ENCODE results near the gene ZNF621. TPM values are rescaled to one million over a fixed set of nuclear protein-coding genes. Genes with fewer than 3 reads are reported as not detected.

The ZNF621 gene
- total and polyA plus RNA-seq, 2 of the 8 experiments (the other 6 are each of a cell fraction or from before 2014, with no cell fraction given): 10.9 to 15.4 TPM

DNA sequence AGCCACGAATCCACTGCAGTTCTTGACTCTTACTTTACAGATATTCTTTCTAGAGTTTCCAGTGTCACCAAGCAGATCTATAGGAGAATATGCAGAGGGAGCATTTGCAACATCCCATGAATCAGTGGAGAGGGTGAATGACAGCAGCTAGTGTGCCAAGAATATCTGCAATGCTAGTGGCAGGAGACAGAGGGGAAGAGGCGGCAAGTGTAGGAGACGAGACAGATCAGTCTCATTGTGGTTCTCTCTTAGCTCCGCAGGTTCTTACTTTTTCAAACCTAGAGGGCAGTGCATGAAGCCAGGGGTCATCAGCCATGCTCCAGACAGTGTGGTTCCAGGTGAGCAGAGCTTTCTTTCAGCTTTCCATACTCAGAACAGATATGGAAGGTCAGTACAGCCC is 47.1 kb upstream of the ZNF621 start:
- Histone ChIP-seq H3K9me3 (ENCODE audit: insufficient read depth in 2 of 2, low read depth in 1 of 2, low read length in 1 of 2) (no peaks in the 10 kb centered on the region), H3K9ac (replicated peaks in 1 of 4; ENCODE audit: extremely low read depth in 1 of 4, low read depth in 3 of 4, low read length in 3 of 4) (no peak overlapping the region), H3K56ac (replicated peaks; ENCODE audit: insufficient read length, low read depth, low read length) (no peak overlapping the region), H2BK12ac (ENCODE audit: low read depth, low read length) (no peak overlapping the region), H3K23me2 (ENCODE audit: low read depth, low read length) (no peaks in the 10 kb centered on the region), H3K4ac (replicated peaks; ENCODE audit: insufficient read length, low read depth, low read length) (no peak overlapping the region), H3K79me2 (ENCODE audit: control insufficient read depth in 1 of 2, insufficient read depth in 2 of 2, low read length in 2 of 2) (no peaks in the 10 kb centered on the region), H2BK15ac (ENCODE audit: low read length) (no peak overlapping the region), H3K4me3 (ENCODE audit: extremely low read depth in 1 of 4, insufficient read depth in 2 of 4, low read depth in 3 of 4, low read length in 4 of 4) (peak overlapping the region in 2 of 4 experiments; percentile 72 to 88; a peak in 6 of 8 replicates), H2BK5ac (ENCODE audit: low read depth, low read length) (no peak overlapping the region), H2AK5ac (ENCODE audit: low read depth, low read length) (no peak overlapping the region), H2BK120ac (replicated peaks; ENCODE audit: low read depth, low read length) (no peak overlapping the region), H4K5ac (ENCODE audit: insufficient read length, low read depth, low read length) (no peak overlapping the region), H2BK20ac (ENCODE audit: low read length) (no peak overlapping the region), H4K20me1 (replicated peaks in 1 of 2; ENCODE audit: control insufficient read depth in 1 of 2, insufficient read depth in 2 of 2, low read length in 2 of 2) (no peaks in the 10 kb centered on the region), H4K8ac (ENCODE audit: extremely low read depth, insufficient read depth, low read length) (no peak overlapping the region), H3K4me1 (replicated peaks in 1 of 4; ENCODE audit: control insufficient read depth in 3 of 4, insufficient read depth in 4 of 4, low read length in 3 of 4) (peaks cover 0 to 8% (median 3%) of the 10 kb centered on the region in 4 experiments; a peak in 2 of 7 replicates), H3K4me2 (ENCODE audit: insufficient read depth in 1 of 2, low read depth in 2 of 2, low read length in 2 of 2) (peak overlapping the region; percentile 63 to 82), H3K14ac (ENCODE audit: insufficient read length) (no peak overlapping the region), H3K79me1 (ENCODE audit: low read depth, low read length) (no peaks in the 10 kb centered on the region), H4K91ac (replicated peaks; ENCODE audit: insufficient read length, low read length) (no peak overlapping the region), H3K27me3 (replicated peaks in 1 of 4; ENCODE audit: control insufficient read depth in 3 of 4, extremely low read depth in 1 of 4, insufficient read depth in 3 of 4, low read length in 3 of 4) (no peaks in the 10 kb centered on the region), H3K23ac (ENCODE audit: insufficient read length) (no peak overlapping the region), H2AFZ (ENCODE audit: low read length) (peak overlapping the region; percentile 54; the same call in 1 of the 2 replicates), H3K36me3 (ENCODE audit: control insufficient read depth in 2 of 4, insufficient read depth in 4 of 4, low read length in 3 of 4) (peaks cover 0 to 4% (median 0%) of the 10 kb centered on the region in 4 experiments; a peak in 1 of 8 replicates), H3K27ac (ENCODE audit: low read depth, low read length) (no peak overlapping the region), H3K18ac (ENCODE audit: extremely low read depth, low read length) (no peak overlapping the region; the same call in 1 of the 2 replicates)
- no peak for DNase-seq (ENCODE audit: low read depth in 1 of 2, low spot score in 2 of 2)
- ChIA-PET CTCF (ENCODE audit: partially characterized antibody) (interaction anchor here (1.0 to 1.5 kb wide), 2 partner anchors 28 to 151 kb away, joined by 4 to 5 read pairs; partner anchors contain the start of gene ZNF620), POLR2A (ENCODE audit: partially characterized antibody) (interaction anchor here (1.3 to 4.2 kb wide), 8 partner anchors 9 to 47 kb away, joined by 5 to 42 read pairs (median 6); partner anchors contain the start of genes RPL14, ZNF620 and ZNF621)
- 69% methylated on average over 4 of the region's 4 CpGs; no CpG with 5 or more reads in 1 of the 2 experiments for WGBS, 2 experiments (ENCODE audit: extremely low coverage in 1 of 2, insufficient coverage in 1 of 2, insufficient read length in 1 of 2, insufficient replicate concordance in 2 of 2, low coverage in 1 of 2, low lambda C conversion rate in 2 of 2, missing lambda C conversion rate in 1 of 2)
- no peak for FAIRE-seq
- no peak for TF ChIP-seq RXRA (IDR thresholded peaks at IDR 0.05; ENCODE audit: insufficient read depth, low read depth, low read length)
- no peak for TF ChIP-seq MAFK (IDR thresholded peaks at IDR 0.05; ENCODE audit: low read depth, low read length)
- no peak for TF ChIP-seq CBX8 (IDR thresholded peaks at IDR 0.05; ENCODE audit: borderline replicate concordance, low read depth, low read length)
- TF ChIP-seq NRF1 (IDR thresholded peaks at IDR 0.05; ENCODE audit: low read depth, low read length): no peak
- TF ChIP-seq, protein P1, sequence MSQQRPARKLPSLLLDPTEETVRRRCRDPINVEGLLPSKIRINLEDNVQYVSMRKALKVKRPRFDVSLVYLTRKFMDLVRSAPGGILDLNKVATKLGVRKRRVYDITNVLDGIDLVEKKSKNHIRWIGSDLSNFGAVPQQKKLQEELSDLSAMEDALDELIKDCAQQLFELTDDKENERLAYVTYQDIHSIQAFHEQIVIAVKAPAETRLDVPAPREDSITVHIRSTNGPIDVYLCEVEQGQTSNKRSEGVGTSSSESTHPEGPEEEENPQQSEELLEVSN (IDR thresholded peaks at IDR 0.05): no peak
- TF ChIP-seq, protein P2, sequence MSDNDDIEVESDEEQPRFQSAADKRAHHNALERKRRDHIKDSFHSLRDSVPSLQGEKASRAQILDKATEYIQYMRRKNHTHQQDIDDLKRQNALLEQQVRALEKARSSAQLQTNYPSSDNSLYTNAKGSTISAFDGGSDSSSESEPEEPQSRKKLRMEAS (IDR thresholded peaks at IDR 0.05): no peak
- TF ChIP-seq, protein P3, sequence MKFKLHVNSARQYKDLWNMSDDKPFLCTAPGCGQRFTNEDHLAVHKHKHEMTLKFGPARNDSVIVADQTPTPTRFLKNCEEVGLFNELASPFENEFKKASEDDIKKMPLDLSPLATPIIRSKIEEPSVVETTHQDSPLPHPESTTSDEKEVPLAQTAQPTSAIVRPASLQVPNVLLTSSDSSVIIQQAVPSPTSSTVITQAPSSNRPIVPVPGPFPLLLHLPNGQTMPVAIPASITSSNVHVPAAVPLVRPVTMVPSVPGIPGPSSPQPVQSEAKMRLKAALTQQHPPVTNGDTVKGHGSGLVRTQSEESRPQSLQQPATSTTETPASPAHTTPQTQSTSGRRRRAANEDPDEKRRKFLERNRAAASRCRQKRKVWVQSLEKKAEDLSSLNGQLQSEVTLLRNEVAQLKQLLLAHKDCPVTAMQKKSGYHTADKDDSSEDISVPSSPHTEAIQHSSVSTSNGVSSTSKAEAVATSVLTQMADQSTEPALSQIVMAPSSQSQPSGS (IDR thresholded peaks at IDR 0.05; ENCODE audit: low read length): no peak
- TF ChIP-seq YY1 (IDR thresholded peaks at IDR 0.05; ENCODE audit: low read depth, low read length): no peak
- no peak for TF ChIP-seq TAF1 (IDR thresholded peaks at IDR 0.05; ENCODE audit: low read depth, low read length)
- no peak for TF ChIP-seq JUND (IDR thresholded peaks at IDR 0.05; ENCODE audit: low read length)
- TF ChIP-seq JUN (IDR thresholded peaks at IDR 0.05; ENCODE audit: low read depth, low read length): no peak
- TF ChIP-seq TEAD4 (IDR thresholded peaks at IDR 0.05; ENCODE audit: low read depth, low read length): no peak

Measured in H1 (cell line).